GM21447 (cell line): ENCODE data around the gene TMEFF1.

ENCODE experiments used
- ATAC-seq: cut with Tn5 transposase; IDR thresholded peaks from one replicate; pipeline ENCODE4 v1.9.1; 2021; ENCODE audit not compliant: unreplicated experiment

TMEFF1 gene

GRCh38 chr9:100575006-100575405 lies 102.1 kb downstream of the TMEFF1 start:
- ATAC-seq = no peak

- ATAC-seq = no peak
Observed at GRCh38 chr9:100575765-100576386, 102.9 kb downstream of the TMEFF1 start.

- ATAC-seq = no peak
Observed at GRCh38 chr9:100577776-100578448, 105.0 kb downstream of the TMEFF1 start, which contains the start of gene CAVIN4. Gene CAVIN4 (plus strand): TSS chr9:100578079. CDS start chr9:100578144, 65 bp downstream.

- no peak for ATAC-seq
Observed at GRCh38 chr9:100578610-100579009, 105.7 kb downstream of the TMEFF1 start.

GRCh38 chr9:100579665-100580064 lies 106.7 kb downstream of the TMEFF1 start:
- no peak for ATAC-seq

GRCh38 chr9:100580257-100580656 lies 107.3 kb downstream of the TMEFF1 start:
- ATAC-seq = no peak

GRCh38 chr9:100581081-100581480 lies 108.1 kb downstream of the TMEFF1 start:
- no peak for ATAC-seq

GRCh38 chr9:100581661-100582060 lies 108.7 kb downstream of the TMEFF1 start:
- no peak for ATAC-seq

GRCh38 chr9:100583014-100583802 lies 110.3 kb downstream of the TMEFF1 start:
- ATAC-seq = no peak

- ATAC-seq = no peak
Observed at GRCh38 chr9:100584951-100585350, 112.0 kb downstream of the TMEFF1 start.

- no peak for ATAC-seq
Observed at GRCh38 chr9:100586093-100586492, 113.1 kb downstream of the TMEFF1 start.

GRCh38 chr9:100587375-100587774 lies 114.4 kb downstream of the TMEFF1 start:
- ATAC-seq = no peak

GRCh38 chr9:100589582-100589981 lies 116.6 kb downstream of the TMEFF1 start:
- no peak for ATAC-seq

- no peak for ATAC-seq
Observed at GRCh38 chr9:100590481-100590880, 117.5 kb downstream of the TMEFF1 start.

- no peak for ATAC-seq
Observed at GRCh38 chr9:100591139-100591538, 118.2 kb downstream of the TMEFF1 start.

GRCh38 chr9:100591639-100592412 lies 118.9 kb downstream of the TMEFF1 start:
- no peak for ATAC-seq

- peak; percentile 47 for ATAC-seq
Observed at GRCh38 chr9:100595391-100596199, 122.6 kb downstream of the TMEFF1 start.

- no peak for ATAC-seq
Observed at GRCh38 chr9:100597236-100597635, 124.3 kb downstream of the TMEFF1 start.

- ATAC-seq = peak; percentile 66
Observed at GRCh38 chr9:100598641-100599145, 125.7 kb downstream of the TMEFF1 start.

- no peak for ATAC-seq
Observed at GRCh38 chr9:100600521-100601079, 127.7 kb downstream of the TMEFF1 start.
